DND-41 (cell line): ENCODE measurements around the gene EFEMP2.

Experiments
- ATAC-seq: fragments of 200-7000 bp; cut with Tn5 transposase; 3 replicates; pipeline ENCODE4 v1.9.1; 2021; ENCODE audit warnings: low read depth; ENCODE audit not compliant: insufficient read depth
- DNase-seq: peaks from one replicate; pipeline ENCODE4 v3.0.0-alpha.2; 2020
- H2AFZ ChIP-seq: 2 replicates; pipeline ENCODE4 v1.6.0; 2012; ENCODE audit warnings: low read depth, low read length
- H3K27ac ChIP-seq: 2 replicates; pipeline ENCODE4 v1.5.1; 2012; ENCODE audit warnings: low read length, inconsistent platforms
- H3K27me3 ChIP-seq: fragments of 200-600 bp; sonication (generic); 2 replicates; pipeline ENCODE4 v1.6.0; 2012; ENCODE audit warnings: low read length, mild to moderate bottlenecking, inconsistent platforms; ENCODE audit not compliant: insufficient read depth, poor library complexity
- H3K36me3 ChIP-seq: 2 replicates; pipeline ENCODE4 v1.5.1; 2012; ENCODE audit warnings: low read length, inconsistent platforms; ENCODE audit not compliant: insufficient read depth
- H3K4me1 ChIP-seq: 2 replicates; pipeline ENCODE4 v1.5.1; 2012; ENCODE audit warnings: mild to moderate bottlenecking, low read length; ENCODE audit not compliant: insufficient read depth
- H3K4me2 ChIP-seq: 2 replicates; pipeline ENCODE4 v1.6.0; 2012; ENCODE audit warnings: mild to moderate bottlenecking, moderate library complexity, low read length, inconsistent platforms; ENCODE audit not compliant: insufficient read depth
- H3K4me3 ChIP-seq, 2 experiments: fragments of 200-600 bp in 1 of 2; shearing (Covaris generic) in 1 of 2; 2 replicates each; pipeline ENCODE4 v1.5.1; 2012 to 2016; ENCODE audit warnings: inconsistent platforms in 2 of 2, low read length in 2 of 2, mild to moderate bottlenecking in 2 of 2, low read depth in 1 of 2, moderate library complexity in 1 of 2
- H3K79me2 ChIP-seq: 2 replicates; pipeline ENCODE4 v1.6.0; 2012; ENCODE audit warnings: low read length, inconsistent platforms; ENCODE audit not compliant: insufficient read depth
- H3K9ac ChIP-seq: 2 replicates; pipeline ENCODE4 v1.6.0; 2012; ENCODE audit warnings: low read depth, mild to moderate bottlenecking, inconsistent platforms, low read length, moderate library complexity
- H3K9me3 ChIP-seq: 2 replicates; pipeline ENCODE4 v1.5.1; 2012; ENCODE audit warnings: low read length, moderate library complexity, mild to moderate bottlenecking, inconsistent platforms; ENCODE audit not compliant: insufficient read depth, severe bottlenecking
- H4K20me1 ChIP-seq: 2 replicates; pipeline ENCODE4 v1.6.0; 2012; ENCODE audit warnings: low read length; ENCODE audit not compliant: insufficient read depth
- EZH2 ChIP-seq: IDR thresholded peaks from 3 replicates; pipeline ENCODE4 v1.6.1; 2012; ENCODE audit warnings: borderline replicate concordance, low read depth, mild to moderate bottlenecking, moderate library complexity, low read length, inconsistent platforms; ENCODE audit not compliant: severe bottlenecking
- TF ChIP-seq, protein P1 (sequence below): IDR thresholded peaks from 2 replicates; pipeline ENCODE4 v1.5.1; 2012; ENCODE audit warnings: borderline replicate concordance, low read length, moderate library complexity, mild to moderate bottlenecking; ENCODE audit not compliant: poor library complexity, severe bottlenecking; ENCODE audit errors: extremely low read depth

Gene EFEMP2

DNA sequence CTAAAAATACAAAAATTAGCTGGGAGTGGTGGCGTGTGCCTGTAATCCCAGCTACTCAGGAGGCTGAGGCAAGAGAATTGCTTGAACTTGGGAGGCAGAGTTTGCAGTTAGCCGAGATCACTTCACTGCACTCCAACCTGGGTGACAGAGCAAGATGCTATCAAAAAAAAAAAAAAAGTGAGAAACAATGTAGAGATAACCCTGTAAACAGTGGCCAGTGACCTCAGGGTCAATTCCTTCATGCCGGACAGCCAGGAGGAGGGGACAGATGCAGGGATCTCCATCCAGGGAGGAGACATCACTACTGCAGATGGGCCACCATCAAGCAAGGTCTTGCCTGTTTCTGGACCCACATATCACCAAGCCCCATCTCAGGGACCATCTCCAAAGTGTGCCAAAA lies 24.9 kb downstream of the EFEMP2 start:
- H3K79me2 ChIP-seq: no peaks in the 10 kb centered on the region
- TF ChIP-seq EZH2: no peak
- TF ChIP-seq, protein P1, sequence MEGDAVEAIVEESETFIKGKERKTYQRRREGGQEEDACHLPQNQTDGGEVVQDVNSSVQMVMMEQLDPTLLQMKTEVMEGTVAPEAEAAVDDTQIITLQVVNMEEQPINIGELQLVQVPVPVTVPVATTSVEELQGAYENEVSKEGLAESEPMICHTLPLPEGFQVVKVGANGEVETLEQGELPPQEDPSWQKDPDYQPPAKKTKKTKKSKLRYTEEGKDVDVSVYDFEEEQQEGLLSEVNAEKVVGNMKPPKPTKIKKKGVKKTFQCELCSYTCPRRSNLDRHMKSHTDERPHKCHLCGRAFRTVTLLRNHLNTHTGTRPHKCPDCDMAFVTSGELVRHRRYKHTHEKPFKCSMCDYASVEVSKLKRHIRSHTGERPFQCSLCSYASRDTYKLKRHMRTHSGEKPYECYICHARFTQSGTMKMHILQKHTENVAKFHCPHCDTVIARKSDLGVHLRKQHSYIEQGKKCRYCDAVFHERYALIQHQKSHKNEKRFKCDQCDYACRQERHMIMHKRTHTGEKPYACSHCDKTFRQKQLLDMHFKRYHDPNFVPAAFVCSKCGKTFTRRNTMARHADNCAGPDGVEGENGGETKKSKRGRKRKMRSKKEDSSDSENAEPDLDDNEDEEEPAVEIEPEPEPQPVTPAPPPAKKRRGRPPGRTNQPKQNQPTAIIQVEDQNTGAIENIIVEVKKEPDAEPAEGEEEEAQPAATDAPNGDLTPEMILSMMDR: no peak
- no peak overlapping the region for H3K9ac ChIP-seq
- peaks cover 15% of the 10 kb centered on the region for H3K36me3 ChIP-seq
- no peak for DNase-seq
- H3K4me2 ChIP-seq: no peak overlapping the region
- H2AFZ ChIP-seq: no peak overlapping the region
- no peaks in the 10 kb centered on the region for H3K27me3 ChIP-seq
- no peaks in the 10 kb centered on the region for H3K4me1 ChIP-seq
- H3K9me3 ChIP-seq: no peaks in the 10 kb centered on the region
- H3K4me3 ChIP-seq: no peak overlapping the region
- H3K27ac ChIP-seq: no peak overlapping the region
- H4K20me1 ChIP-seq: peaks cover 20% of the 10 kb centered on the region; the same call in 1 of the 2 replicates
- no peak for ATAC-seq

DNA sequence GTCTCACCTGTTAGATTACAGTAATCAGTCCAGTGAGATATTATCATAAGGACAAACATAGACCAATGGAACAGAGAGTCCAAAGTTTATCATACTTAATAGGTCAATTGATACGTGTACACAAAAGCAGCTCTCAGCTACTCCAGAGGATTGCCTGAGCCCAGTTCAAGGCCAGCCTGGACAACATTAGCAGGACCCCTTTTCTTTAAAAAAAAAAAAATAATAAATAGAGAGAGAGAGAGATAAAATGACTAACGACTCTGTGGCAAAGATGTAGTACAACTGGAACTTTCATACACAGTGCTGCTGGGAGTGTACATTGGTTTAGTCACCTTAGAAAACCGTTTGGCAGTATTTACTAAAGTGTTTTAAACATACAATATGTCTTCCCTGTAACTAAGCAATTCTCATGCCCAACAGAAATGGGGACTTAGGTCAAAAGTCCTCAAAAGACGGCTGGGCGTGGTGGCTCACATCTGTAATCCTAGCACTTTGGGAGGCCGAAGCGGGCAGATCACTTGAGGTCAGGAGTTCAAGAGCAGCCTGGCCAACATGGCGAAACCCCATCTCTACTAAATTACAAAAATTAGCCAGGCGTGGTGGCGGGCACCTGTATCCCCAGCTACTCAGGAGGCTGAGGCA lies 28.2 kb downstream of the EFEMP2 start:
- no peaks in the 10 kb centered on the region for H4K20me1 ChIP-seq
- no peak for TF ChIP-seq EZH2
- TF ChIP-seq, protein P1: no peak
- H2AFZ ChIP-seq: no peak overlapping the region
- H3K79me2 ChIP-seq: no peaks in the 10 kb centered on the region
- H3K4me2 ChIP-seq: no peak overlapping the region
- H3K4me1 ChIP-seq: no peaks in the 10 kb centered on the region
- H3K9ac ChIP-seq: no peak overlapping the region
- H3K9me3 ChIP-seq: no peaks in the 10 kb centered on the region
- no peak overlapping the region for H3K27ac ChIP-seq
- no peaks in the 10 kb centered on the region for H3K36me3 ChIP-seq
- no peak for ATAC-seq
- DNase-seq: no peak
- no peak overlapping the region for H3K4me3 ChIP-seq
- no peaks in the 10 kb centered on the region for H3K27me3 ChIP-seq

DNA sequence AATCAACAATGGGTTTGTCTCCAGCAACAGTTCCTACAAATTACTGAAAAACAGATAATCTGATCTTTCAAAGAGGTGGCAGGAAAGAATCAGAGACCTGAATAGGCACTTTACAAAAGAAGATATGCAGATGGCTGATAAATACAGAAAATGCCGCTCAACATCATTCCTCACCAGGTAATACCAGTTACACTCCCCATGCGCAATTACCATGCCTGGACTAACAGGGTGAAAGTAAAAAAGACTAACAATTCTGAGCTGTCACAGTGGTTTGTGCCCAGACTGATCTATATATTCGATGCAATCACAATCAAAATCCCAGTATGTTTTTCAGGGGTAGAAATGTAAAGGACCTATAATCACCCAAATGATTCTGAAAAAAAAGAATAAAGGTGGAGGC lies 28.8 kb downstream of the EFEMP2 start:
- Histone ChIP-seq H3K9ac (no peak overlapping the region), H3K4me1 (no peaks in the 10 kb centered on the region), H3K27me3 (no peaks in the 10 kb centered on the region), H2AFZ (no peak overlapping the region), H3K36me3 (no peaks in the 10 kb centered on the region), H3K4me3 (no peak overlapping the region), H3K4me2 (no peak overlapping the region), H3K79me2 (no peaks in the 10 kb centered on the region), H3K27ac (no peak overlapping the region), H4K20me1 (no peaks in the 10 kb centered on the region), H3K9me3 (no peaks in the 10 kb centered on the region)
- ATAC-seq: no peak
- no peak for DNase-seq
- TF ChIP-seq EZH2: no peak

DNA sequence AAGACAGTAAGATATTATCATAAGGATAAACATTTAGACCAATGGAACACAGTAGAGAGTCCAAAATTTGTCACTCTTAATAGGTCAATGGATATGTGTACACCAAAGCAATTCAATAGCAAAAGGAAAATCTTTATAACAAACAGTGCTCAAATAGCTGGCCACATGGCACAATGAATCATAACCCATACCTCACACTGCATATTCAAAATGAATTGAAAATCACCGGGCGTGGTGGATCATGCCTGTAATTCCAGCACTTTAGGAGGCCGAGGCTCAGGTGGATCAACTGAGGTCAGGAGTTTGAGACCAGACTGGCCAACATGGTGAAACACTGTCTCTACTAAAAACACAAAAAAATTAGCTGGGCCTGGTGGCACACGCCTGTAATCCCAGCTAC lies 30.5 kb downstream of the EFEMP2 start:
- H3K36me3 ChIP-seq: no peaks in the 10 kb centered on the region
- no peaks in the 10 kb centered on the region for H3K9me3 ChIP-seq
- no peaks in the 10 kb centered on the region for H4K20me1 ChIP-seq
- H3K4me1 ChIP-seq: no peaks in the 10 kb centered on the region
- no peak overlapping the region for H3K27ac ChIP-seq
- DNase-seq (no peak), ATAC-seq (no peak)
- no peak for TF ChIP-seq EZH2
- TF ChIP-seq, protein P1: no peak
- H3K4me3 ChIP-seq: no peak overlapping the region
- no peaks in the 10 kb centered on the region for H3K27me3 ChIP-seq
- no peaks in the 10 kb centered on the region for H3K79me2 ChIP-seq
- H3K9ac ChIP-seq: no peak overlapping the region
- no peak overlapping the region for H3K4me2 ChIP-seq
- H2AFZ ChIP-seq: no peak overlapping the region
